ENCODE results near the gene MRPS10.

MRPS10 gene

GRCh38 chr6:42165016-42165415, 52.6 kb downstream of the MRPS10 start:
- H3K4me3 ChIP-seq (ENCODE audit: low read length), result no peak overlapping the region
- TF ChIP-seq ZNF274 (IDR thresholded peaks at IDR 0.05; ENCODE audit: low read depth, low read length), result no peak

- TF ChIP-seq ZNF274 (IDR thresholded peaks at IDR 0.05; ENCODE audit: low read depth, low read length), result no peak
- no peak overlapping the region for H3K4me3 ChIP-seq (ENCODE audit: low read length)
Observed at GRCh38 chr6:42163981-42164380, 53.7 kb downstream of the MRPS10 start.

- H3K4me3 ChIP-seq (ENCODE audit: low read length), result no peak overlapping the region
- TF ChIP-seq ZNF274 (IDR thresholded peaks at IDR 0.05; ENCODE audit: low read depth, low read length), result no peak
Observed at GRCh38 chr6:42162812-42163211, 54.8 kb downstream of the MRPS10 start.

- H3K4me3 ChIP-seq (ENCODE audit: low read length), result no peak overlapping the region
- no peak for TF ChIP-seq ZNF274 (IDR thresholded peaks at IDR 0.05; ENCODE audit: low read depth, low read length)
Observed at GRCh38 chr6:42162384-42162783, 55.3 kb downstream of the MRPS10 start.

- H3K4me3 ChIP-seq (ENCODE audit: low read length), result no peak overlapping the region
- no peak for TF ChIP-seq ZNF274 (IDR thresholded peaks at IDR 0.05; ENCODE audit: low read depth, low read length)
Observed at GRCh38 chr6:42159431-42160024, 58.1 kb downstream of the MRPS10 start.

GRCh38 chr6:42158631-42159030, 59.0 kb downstream of the MRPS10 start:
- no peak for TF ChIP-seq ZNF274 (IDR thresholded peaks at IDR 0.05; ENCODE audit: low read depth, low read length)

GRCh38 chr6:42158011-42158410, 59.6 kb downstream of the MRPS10 start:
- no peak overlapping the region for H3K4me3 ChIP-seq (ENCODE audit: low read length)
- TF ChIP-seq ZNF274 (IDR thresholded peaks at IDR 0.05; ENCODE audit: low read depth, low read length), result no peak

More at GRCh38 chr6:42158631-42159030, 59.0 kb downstream of the MRPS10 start:
- no peak overlapping the region for H3K4me3 ChIP-seq (ENCODE audit: low read length)
